GM21717 (cell line): ENCODE measurements around the gene MBIP.
"Not testable (repeated sequence)": the region's sequence is repeated elsewhere in the genome, so short reads cannot be mapped to it uniquely, and the experiment has no call there.

Experiments used
- ATAC-seq: cut with Tn5 transposase; IDR thresholded peaks from one replicate; pipeline ENCODE4 v1.9.1; 2021; ENCODE audit warnings: mild to moderate bottlenecking, moderate library complexity; ENCODE audit not compliant: unreplicated experiment

The MBIP gene

DNA sequence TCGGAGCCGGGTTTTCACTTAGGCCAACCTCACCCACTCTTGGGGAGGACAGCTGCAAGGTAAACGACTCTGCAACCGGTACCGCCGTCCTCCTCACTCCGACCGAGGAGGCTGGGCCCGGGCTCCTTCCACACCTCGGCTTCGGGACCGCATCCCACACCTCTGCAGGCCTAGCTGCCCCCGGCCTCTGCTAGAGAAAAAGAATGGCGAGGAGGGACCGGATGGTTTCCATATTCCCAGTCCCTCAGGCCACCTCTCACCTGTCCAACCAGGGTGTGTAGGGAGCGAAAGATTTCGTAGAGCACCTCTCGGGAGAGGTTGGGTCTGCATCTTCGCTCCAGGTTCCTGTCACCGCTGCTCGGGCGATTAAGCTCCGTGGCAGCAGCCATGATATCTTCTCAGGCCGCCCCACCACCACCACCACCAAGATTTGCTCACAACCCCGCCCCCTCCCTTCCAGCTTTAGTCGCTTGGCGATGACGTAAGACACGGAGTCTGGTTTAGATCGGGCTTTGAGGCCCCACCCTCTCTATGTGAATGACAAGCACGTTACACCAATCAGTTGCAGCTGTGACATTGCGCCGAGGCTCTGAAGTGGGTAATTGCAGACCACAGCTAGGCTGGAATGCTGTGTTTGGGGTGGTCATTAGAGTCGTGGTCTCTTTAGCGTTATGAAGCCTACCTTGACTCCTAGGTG is at the start of gene MBIP:
MBIP (minus strand) TSS at position 438 of the 697 bp plus-strand sequence; CDS start at position 389, 49 bp downstream.
- peak; percentile 97 for ATAC-seq

- ATAC-seq, result no peak
These were observed 47.7 kb upstream of the MBIP start for GRCh38 chr14:36367985-36368774.

DNA sequence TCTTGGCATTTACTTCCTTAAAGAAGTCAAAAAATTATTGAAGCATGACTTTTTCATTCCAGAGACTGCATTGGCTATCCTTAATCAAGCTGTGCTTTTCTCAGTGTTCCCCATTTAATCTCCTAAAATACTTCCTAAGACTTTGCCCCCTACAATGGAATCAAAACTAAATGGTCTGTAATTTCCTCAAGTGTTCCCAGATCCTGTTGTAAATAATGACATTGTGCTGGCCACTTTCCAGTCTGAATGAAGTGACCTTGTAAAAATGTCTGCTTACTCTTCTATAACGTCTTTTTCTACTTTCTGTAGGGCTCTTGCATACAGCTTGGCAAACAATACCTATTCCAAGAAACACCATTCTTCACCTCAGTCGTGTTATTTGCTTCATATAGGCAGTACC is 45.3 kb upstream of the MBIP start:
- ATAC-seq, result no peak

DNA sequence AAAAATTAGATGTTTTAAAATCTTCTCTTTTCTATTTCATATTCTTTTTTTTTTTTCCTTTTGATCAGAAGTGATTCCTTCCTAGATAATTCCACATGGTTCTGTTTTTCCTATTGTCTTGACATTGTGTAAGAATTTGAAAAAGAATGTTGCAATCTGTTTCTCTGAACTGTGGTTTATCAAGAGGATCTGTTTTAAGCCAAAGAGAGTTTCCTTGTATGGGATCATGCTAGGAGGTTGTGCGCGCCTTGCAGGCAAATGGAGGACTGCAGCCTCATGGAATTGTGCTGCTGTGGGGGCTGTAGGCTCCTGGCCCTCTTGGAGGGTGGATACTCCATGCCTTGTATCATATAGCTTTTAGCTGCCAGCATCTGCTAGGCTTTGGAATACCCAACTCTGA is 43.3 kb upstream of the MBIP start:
- no peak for ATAC-seq

- ATAC-seq, result no peak
These were observed 42.2 kb upstream of the MBIP start for GRCh38 chr14:36362648-36363047.

DNA sequence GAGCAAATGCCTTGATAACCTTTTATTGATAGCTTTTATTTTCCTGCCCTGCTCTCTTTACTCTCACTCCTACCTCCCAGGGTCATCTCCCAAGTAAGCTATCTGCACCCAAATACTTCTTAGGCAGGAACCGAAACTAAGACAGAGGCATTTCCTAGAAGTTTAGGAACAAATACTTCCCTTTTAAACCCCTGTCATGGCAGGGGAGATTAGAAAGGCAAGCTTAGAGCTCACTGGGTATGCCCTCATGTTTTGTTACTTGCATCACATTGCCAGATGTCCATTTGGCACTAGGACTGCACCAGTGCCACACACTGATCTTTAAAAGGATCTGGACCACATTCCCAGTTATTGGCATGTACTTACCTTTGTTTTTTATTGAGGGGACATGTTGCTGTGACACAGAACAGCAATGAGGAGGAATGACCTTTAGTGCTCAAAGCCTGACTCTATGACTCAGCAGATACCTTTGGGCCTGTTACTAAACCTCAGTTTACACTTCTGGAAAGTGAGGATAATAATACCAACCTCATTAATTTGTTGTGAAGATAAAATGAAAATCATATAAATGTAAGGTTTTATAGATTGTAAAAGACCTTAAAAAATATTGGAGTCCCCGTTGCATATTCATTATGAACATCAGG is 40.9 kb upstream of the MBIP start:
- no peak for ATAC-seq

DNA sequence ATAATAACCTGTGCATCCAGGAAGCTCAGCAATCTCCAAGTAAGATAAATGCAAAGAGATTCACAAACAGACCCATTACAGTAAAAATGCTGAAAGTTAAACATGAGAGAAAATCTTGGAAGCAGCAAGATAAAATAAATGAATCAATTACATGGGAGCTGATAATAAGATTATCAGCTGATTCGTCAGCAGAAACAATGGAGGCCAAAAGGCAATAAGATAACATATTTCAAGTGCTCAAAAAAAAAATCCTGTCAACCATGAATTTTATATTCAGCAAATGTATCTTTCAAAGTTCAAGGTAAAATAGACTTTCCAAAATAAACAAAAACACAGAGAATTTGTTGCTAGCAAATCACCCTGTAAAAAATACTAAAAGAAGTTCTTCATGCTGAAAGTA is 36.4 kb upstream of the MBIP start:
- no peak for ATAC-seq

- no peak for ATAC-seq
These were observed 25.6 kb upstream of the MBIP start for GRCh38 chr14:36346052-36346451.

DNA sequence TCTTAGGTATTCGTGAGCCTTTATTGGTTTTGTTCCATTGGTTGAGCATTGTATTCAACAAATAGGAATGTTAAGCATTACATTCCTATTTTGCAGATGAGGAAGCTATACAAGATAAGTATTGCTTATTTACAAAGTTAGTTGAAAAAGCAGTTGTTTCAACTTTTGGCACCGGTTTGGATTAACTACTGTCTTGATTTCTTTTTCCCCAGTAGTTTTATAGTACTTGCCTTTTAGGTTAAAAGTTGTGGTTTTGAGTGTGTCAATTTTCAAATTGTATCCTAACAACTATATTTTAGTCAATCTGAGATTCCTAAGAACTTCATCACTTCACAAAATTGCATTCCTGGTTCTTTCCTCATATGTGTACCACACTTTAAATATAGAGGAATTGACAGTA is 23.8 kb upstream of the MBIP start:
- no peak for ATAC-seq

DNA sequence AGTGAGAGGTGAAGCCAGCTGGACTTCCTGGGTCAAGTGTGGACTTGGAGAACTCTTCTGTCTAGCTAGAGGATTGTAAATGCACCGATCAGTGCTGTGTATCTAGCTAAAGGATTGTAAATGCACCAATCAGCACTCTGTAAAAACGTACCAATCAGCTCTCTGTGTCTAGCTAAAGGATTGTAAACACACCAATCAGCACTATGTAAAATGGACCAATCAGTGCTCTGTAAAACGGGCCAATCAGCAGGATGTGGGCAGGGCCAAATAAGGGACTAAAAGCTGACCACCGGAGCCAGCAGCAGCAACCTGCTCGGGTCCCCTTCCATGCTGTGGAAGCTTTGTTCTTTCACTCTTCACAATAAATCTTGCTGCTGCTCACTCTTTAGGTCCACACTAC is 21.4 kb upstream of the MBIP start:
- not testable (repeated sequence) for ATAC-seq

GRCh38 chr14:36340276-36340890 is 19.9 kb upstream of the MBIP start:
- ATAC-seq, result no peak

GRCh38 chr14:36339816-36340215 is 19.4 kb upstream of the MBIP start:
- ATAC-seq, result no peak

DNA sequence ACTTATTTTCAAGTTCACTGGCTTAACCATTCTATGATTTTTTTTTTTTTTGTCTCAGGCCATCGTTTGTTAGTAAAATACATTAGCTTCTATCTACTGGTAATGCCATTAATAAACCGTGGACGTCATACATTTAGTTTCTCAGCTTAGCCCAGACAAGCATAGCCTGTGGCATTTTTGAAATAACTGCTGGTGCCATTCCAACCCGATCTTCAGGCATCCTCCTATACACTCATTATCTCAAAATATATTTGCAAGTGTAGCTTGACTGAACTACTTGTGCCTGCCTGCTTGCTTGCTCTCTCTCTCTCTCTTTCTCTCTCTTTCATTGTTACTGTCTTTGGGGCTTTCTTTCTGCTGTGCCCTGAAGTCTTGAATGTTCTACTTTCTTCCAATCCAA is 12.7 kb upstream of the MBIP start:
- ATAC-seq, result no peak

GRCh38 chr14:36327573-36327972 is 7.1 kb upstream of the MBIP start:
- ATAC-seq, result not testable (repeated sequence)

- no peak for ATAC-seq
These were observed 5.4 kb upstream of the MBIP start for GRCh38 chr14:36325853-36326252.

DNA sequence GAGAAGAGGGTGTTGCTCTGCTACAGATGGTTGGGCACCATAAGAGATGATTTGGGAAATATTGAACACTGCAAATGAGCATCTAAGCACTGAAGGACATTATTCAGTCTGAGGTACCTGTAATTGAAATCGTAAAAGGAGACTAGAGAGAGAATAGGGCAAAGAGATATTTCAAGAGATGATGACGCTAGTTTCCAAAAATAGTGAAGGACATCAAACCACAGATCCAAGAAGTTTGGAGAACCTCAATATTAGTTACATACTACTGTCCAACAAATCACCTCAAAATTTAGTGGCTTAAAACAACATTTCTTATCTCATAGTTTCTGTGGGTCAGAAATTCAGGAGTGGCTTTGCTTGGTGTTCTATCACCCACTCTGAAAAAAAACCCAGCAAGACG is 4.5 kb upstream of the MBIP start:
- no peak for ATAC-seq

- peak; percentile 15 for ATAC-seq
These were observed 502 bp upstream of the MBIP start for GRCh38 chr14:36320897-36321381.

- ATAC-seq, result no peak
These were observed 588 bp downstream of the MBIP start for GRCh38 chr14:36319899-36320199.

DNA sequence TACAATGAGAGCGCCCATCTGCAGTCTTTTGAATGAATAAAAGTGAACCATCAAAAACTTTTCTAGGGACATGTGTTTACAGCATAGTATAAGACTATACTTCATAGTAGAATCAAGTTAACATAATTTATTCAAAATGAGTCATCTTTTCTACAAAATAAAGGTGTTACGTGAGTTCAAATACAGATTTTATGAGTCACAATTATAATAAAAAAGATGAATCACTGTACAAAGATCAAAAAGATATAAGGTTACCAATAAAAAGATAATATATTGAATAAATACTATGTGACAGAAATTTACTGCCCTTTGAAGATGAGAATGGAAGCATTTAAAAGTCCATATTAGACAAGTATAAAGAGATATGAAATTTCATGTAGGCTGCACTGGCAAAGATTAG is 2.8 kb downstream of the MBIP start:
- no peak for ATAC-seq

- ATAC-seq, result no peak
These were observed 4.3 kb downstream of the MBIP start for GRCh38 chr14:36316131-36316530.

- ATAC-seq, result no peak
These were observed 5.1 kb downstream of the MBIP start for GRCh38 chr14:36315159-36315853.
